Left forelimb (tissue), 1 donor: ENCODE measurements around the gene AK9.

Experiments
- DNase-seq: peaks from one replicate; pipeline ENCODE4 v3.0.0-alpha.2; 2018; ENCODE audit warnings: low spot score

AK9 gene

DNA sequence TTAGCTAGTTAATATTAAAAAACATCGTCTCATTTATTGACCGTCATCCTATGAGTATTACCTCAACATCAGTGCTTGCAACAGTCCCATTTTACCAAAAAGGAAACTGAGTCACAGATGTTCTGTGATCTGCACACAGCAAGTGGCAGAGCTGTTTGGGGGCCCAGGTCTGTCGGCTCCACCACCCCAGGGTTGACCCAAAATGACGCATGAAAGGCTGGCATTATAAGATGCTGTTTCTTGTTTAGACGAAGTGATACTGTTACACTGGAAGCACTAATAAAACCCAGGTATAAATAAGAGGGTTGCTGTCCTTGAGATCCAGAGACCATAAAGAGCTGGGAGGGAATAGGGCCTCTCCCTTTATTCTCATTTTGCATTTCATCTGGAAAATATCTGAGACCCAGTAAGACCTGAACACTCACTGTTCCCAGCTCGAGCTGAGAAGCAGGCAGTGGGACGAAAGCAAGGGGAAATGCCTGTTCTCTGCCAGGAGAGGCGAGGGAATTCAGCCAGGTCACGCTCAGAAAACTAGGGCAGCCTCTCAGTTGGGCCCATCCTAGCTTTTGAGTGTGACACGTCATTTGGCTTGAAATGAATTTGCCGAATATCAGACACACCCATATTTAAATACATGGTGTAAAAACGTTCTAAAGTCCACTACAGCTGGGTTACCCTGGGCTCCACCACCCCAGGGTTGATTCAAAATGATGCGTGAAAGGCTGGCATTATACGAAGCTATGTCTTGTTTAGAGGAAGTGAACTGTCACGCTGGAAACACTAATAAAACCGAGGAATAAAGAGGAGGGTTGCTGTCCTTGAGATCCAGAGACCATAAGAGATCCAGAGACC is 234.1 kb downstream of the AK9 start:
- no peak for DNase-seq

GRCh38 chr6:109456111-109456583 is 234.9 kb downstream of the AK9 start:
- DNase-seq, result no peak

DNA sequence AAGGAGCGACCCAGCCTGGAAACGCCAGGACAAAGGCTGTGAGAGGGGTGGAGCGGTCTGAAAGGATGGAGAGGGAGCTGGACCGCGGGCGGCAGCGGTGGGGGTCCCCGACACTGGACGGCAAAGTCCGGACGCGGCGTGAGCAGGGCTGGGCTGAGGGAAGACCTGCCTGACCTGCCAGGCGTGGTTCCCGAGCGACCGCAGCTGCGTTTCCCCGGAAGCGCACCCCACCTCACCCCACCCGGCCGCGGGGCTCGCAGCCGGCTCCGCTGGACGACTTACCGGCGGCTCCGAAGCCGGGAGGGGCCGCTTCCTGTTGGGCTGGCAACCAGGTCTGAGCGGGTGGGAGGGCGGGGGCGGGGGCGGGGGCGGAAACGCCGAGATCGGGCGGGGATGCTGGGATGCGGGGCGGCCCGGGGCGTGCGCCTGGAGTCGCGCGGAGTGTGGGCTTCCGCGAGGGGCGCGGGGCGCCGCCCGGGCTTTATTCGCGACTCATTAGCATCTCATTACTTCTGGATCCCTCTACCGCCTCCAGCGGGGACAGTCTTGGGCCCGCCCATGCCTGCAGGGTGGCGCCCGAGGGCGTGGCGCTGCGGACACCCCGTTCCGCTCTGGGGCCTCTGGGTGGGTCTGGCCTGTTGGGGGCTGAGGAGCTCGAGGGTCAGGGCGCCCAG is 235.4 kb downstream of the AK9 start, which contains the start of gene MICAL1:
MICAL1 (minus strand) TSS at position 336 of the 674 bp plus-strand sequence. CDS start 1,576 bp downstream, outside the sequence.
- peak; percentile 82 for DNase-seq

DNA sequence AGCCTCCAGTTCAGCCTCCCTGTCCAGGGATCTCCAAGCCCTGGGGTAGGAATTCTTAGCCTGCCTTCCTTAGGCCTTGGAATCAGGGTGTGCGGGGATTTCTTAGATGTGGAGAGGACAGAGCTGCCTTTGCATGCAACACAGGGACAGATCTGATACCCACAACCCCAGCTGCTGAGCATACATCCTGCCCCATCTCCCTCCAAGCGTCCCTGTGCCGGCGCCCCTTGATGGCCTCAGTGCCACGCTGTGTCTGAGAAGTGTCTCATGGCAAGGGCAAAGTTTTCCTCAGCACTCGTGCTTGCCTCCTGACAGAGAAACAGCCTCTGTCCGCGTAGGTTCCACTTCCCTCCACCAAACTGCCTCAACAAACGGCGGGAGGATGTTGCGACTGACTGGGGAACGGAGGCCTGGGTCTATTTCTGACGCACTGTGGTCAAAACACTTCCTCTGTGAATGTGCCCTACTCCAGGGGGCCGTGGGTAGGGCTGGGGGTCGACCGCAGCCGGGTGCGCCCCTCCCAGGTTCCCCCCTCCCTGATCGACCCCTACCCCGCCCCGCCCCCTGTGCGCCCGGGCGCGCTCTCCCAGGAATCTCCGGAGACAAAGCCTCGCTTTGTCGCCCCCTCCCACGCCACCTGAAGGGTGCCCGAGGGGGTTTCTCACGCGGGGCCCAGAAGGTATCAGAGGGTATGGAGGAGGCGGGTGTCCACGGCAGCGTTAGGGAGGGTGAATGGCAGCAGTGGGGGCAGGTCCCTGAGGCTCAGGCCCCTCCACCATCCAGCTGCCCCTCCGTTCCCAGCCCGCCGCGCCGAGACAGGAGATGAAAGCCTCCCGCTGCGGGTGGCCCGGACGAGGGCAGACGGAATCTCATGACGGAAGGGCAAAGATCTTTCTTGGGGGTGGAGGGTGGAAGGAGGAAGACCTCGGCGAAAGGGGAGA is 236.2 kb downstream of the AK9 start:
- DNase-seq, result no peak

- DNase-seq, result no peak
Observed at GRCh38 chr6:109453594-109454495, 237.2 kb downstream of the AK9 start.

DNA sequence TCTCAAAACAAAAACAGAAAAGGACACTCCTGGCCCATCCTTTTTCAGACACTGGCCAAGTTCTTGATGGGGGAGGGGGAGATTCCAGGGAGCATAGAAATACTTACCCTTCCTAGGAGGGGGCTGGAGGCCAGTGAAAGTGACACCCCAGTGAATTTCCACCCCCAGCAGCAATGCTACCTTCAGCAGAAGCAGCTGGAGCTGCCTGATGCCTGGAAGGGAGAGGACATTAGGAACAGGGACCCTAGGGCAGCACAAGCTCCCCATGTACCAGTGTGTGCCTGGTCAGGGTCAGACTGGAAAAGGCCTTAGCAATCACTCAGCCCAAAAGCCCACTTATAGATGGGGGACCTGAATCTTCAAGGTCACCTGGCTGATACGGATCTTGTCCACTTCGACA is 237.8 kb downstream of the AK9 start:
- DNase-seq, result no peak

DNA sequence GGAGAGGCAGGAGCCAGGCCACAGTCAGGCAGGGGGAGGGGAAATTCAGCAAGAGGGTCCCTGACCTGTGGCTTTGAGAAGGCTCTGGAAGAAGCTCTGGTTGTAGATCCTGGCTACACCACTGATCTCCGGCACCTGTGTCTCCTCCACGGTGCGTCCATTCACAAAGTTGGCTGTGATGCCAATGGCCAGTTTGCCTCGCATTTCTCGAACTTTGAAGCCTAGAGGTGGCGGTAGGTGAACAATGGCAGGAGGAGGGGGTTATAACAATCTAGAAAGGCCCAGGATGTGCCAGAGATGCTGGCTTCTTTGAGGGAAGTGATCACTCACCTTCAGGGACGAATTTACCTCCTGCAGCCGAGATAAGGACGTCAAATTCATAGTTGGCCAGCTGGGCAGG is 238.8 kb downstream of the AK9 start:
- DNase-seq, result no peak

- DNase-seq, result no peak
Observed at GRCh38 chr6:109451376-109451775, 239.6 kb downstream of the AK9 start.

- DNase-seq, result no peak
Observed at GRCh38 chr6:109450801-109451200, 240.2 kb downstream of the AK9 start.

- no peak for DNase-seq
Observed at GRCh38 chr6:109449795-109450673, 241.0 kb downstream of the AK9 start.

DNA sequence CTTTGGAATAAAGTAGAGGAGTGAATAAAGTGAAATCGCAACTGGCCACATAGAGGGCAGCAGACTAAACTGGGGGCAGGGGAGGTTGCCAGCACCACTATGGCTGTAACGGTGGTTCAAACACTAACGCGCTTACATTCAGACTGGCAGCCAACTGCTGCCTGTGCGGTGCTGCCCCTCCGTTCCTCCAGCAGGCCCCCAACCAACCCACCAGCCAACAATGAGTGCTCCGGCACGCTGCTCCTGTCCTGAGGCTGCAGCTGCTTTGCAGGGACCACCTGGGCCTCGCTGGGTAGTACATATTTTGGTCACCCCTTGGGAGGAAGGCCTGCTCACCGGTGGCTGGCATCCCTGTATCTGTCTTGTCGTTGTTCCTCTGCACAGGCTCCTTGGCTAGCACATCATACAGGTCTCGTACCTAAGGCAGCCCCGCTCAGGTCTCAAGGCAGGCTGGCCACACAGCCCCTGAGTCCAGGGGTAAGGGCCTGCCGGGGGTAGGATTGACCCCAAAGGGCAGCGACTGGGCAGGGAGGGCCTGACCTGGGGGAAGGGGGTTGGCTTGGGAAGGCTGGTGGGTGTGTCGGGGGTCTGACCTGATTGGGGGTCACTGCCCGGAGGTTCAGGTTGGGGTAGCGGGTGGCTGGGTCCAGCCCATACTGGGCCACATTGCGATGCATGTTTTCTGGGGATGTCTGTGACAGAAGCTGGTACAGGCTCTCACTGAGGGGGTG is 241.8 kb downstream of the AK9 start:
- DNase-seq, result no peak

- no peak for DNase-seq
Observed at GRCh38 chr6:109448615-109449014, 242.4 kb downstream of the AK9 start.

GRCh38 chr6:109447878-109448555 is 243.0 kb downstream of the AK9 start:
- no peak for DNase-seq

DNA sequence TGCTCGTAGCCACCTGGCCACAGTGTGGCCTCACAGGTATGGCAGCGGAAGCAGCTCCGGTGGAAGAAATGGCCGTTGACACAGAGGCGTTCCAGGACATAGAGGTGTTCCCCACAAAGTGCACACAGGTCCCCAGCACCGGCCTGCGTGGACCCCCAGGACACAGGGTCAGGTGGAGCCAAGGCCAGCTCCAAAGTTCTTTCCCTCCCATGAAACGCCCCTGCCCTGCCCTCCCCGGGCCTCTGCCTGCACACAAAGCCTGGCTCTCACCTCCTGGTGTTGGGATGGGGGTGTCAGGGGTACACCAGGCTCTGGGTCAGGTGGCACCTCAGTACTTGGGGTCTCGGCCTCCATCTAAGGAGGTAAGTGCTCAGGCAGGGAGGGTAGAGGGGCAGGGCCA is 243.9 kb downstream of the AK9 start:
- no peak for DNase-seq

DNA sequence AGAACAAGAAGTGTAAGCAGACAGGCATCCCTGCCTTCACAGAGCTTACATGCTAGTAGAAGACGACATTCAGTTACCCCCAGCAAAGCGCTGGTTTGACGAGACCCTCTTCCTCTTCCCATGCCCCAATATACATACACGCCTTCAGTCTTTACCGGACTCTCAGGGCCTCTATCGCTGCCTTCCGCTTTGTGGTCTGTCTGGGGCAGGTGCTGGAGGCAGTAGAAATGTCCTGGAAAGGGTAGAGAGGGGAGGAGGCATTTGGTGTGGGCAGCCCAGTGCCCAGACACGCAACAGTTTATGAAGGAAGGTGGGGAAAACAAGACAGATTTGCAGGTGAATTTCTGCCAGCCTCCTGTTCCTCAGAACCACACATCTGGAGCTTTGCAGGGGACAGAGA is 244.5 kb downstream of the AK9 start:
- DNase-seq, result no peak

DNA sequence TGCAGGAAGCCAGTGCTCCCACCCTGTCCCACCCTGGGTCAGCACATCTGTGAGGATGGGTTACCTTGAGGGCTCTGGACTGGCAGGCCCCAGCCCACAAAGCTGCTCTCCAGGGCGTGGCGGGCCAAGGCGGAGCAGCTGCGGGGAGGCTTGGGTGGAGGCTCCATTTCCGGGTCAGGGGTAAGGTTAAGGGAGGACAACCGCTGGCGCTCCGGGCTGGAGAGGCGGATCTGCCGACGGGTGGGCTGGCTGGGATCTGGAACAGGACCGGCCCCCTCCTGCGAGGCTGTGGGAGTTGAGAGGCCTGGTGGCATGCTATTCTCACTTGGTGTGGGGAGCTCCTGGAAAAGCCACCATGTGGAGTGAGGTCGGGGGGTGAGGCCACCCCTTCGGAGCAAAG is 244.9 kb downstream of the AK9 start:
- no peak for DNase-seq

DNA sequence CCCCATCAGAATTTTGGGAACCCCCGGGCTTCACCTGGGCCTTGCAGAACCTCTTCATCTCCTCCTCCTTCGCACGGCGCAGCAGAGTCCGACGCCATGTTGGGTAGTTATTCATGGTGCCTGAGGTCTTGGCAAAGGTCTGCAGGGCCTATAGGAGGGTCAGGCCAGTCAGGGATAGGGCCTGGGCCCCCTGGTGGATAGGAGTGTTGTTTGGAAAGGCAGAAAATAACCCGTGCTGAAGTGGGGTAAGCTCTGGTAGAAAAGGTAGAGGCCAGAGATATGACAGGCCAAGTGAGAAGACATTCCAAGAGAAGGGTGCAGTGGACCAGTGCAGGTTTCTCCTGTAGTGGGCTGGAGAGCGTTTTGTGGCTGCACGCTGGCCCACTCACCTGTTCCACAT is 245.6 kb downstream of the AK9 start:
- no peak for DNase-seq

GRCh38 chr6:109443425-109443950 is 247.5 kb downstream of the AK9 start:
- DNase-seq, result no peak
